MV-4-11 (cell line): ENCODE results near the gene ANKRD26.

Experiments used
- DNase-seq: peaks from one replicate; lab custom pipeline; 2025; lab: John Stamatoyannopoulos, UW

ANKRD26 gene

GRCh38 chr10:27019827-27020226 lies 80.5 kb downstream of the ANKRD26 start:
- DNase-seq: no peak

DNA sequence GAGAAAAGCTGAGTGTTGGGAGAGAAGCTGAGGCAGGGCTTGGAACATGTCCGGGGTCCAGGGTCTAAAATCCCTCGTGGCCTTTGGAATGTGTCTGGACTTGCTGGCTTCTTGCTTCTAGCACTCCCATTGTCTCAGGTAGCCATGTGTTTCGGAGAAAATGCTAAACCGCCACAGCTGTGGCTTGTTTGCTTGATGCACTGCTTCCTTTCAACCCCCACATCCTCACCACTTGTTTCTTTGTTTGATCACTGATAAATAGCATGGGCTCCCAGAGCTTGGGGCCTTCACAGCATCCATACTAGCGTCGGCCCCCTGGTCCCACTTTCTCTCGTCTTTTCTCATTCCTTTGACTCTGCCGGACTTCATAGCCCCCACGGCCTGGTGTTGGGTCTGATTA lies 102.7 kb downstream of the ANKRD26 start:
- DNase-seq: no peak

- no peak for DNase-seq
Measured at GRCh38 chr10:26994743-26995142, 105.6 kb downstream of the ANKRD26 start.

GRCh38 chr10:26987851-26988250 lies 112.4 kb downstream of the ANKRD26 start:
- DNase-seq: no peak

GRCh38 chr10:26983156-26983555 lies 117.1 kb downstream of the ANKRD26 start:
- no peak for DNase-seq

- no peak for DNase-seq
Measured at GRCh38 chr10:26982058-26982457, 118.2 kb downstream of the ANKRD26 start.

DNA sequence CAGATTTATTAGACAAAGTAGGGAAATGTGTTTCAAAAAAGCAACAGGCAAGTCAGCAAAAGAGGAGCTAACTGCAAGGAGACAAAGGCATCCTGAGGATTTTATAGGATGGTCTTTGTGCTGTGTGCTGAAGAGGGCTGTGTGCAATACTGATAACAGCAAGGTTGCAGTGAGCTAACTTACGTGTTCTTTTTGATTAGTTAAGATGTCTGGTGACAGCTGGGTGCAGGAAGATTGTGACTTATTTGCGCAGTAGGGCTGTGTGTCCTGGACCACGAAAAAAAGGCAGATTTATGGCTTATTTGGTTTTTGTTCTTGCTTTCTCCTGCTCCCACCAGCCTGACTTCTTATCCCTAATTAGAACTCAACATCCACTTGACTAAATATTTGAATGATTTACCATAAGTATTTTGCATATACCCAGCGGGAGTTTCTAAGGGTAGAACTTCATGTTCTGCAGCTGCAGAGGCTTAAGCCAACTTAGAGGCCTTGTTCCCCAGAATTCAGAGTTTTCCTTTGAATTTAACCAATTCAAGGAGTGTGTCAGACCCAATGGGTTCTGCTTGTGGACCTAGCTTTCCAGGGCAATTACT lies 119.0 kb downstream of the ANKRD26 start:
- no peak for DNase-seq

- DNase-seq: no peak
Measured at GRCh38 chr10:26978519-26978918, 121.8 kb downstream of the ANKRD26 start.

DNA sequence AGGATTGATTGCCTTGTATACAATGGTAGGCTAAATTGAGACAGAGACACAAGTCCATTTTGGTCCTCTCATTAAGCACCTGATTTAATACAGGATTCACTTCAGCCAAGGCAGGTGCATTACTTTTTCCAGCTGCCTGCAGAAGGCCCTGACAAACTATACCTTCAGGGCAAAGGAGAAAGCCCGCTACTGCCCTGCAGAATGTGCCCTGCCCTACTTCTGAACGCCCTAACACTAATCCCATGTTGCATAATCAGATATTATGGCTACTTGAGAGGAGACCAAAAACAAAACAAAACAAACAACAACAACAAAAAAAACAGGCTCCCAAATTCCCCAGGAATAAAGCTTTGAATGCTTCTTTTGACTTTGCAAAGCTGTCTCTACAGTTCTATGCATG lies 122.7 kb downstream of the ANKRD26 start:
- DNase-seq: no peak

GRCh38 chr10:26970667-26971066 lies 129.6 kb downstream of the ANKRD26 start:
- peak; percentile 5 for DNase-seq

DNA sequence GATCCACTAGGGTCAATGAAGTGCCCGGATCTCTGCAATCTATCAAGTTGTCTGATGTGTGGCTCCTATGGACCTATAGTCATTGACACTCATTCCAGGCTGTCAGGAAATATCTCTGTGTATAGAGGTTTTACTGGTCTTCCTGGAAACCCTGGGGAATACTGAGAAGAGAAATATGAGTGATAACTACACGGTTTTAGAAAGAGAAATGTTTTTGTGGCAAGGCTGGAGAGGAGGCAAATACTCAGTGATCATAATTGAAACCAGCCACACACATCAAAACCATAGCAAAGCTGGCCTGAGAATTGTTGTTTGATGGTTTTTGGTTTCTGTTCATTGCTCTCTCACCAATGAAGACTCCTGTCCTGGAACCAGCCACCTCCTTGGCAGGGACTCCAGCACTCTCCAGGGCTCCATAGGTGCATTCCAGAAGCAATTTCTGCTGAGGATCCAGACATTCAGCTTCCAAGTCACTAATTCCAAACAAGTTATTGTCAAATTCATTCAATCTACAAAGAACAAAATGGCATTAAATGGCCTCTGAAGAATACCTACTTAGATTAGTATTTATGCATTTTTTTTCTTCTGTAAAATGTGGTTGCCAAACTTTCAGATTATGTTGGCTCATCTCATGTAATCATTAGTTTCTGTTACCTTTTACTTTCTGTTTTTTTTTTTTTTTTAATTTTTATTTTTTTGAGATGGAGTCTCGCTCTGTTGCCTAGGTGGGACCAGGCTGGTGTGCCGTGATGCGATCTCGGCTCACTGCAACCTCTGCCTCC lies 131.0 kb downstream of the ANKRD26 start:
- DNase-seq: no peak

DNA sequence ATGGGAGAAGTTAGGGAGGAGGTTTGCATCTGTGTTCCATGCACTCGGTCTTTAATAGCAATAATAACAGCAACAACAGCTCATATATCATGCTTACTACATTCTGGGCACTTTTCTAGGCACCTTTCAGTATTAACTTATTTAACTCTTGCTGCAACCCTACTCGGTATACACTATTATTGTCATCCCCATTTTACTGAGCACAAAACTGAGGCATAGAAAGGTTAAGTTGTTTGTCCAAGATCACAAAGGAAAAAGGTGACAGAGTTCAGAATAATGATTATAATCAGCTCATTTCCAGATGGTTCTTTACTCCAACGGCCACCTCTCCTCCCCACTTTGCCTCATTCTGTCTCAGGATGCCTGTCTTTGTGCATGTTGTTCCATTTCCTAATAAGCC lies 137.5 kb downstream of the ANKRD26 start:
- DNase-seq: no peak

DNA sequence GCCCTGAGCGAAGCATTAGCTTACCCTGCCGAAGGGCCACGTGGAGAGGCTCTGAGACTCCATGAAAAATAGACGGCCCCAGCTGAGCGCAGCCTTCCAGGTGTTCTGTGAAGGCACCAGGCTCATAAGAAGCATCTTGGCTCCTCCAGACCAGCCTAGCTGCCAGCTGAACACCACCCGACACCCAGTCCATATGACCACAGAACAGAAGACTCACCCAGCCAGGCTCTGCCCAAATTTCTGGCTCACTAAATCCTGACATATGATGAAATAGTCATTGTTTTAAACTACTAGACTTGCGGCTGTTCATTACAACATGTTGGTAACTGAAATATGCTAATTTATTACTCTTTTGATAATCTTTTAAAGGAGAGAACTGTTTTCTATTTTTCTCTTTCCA lies 140.0 kb downstream of the ANKRD26 start:
- DNase-seq: peak; percentile 57

- DNase-seq: no peak
Measured at GRCh38 chr10:26959841-26960240, 140.5 kb downstream of the ANKRD26 start.
